ENCODE data around the gene VILL.

GRCh38 chr3:38027466-38028465 is 37.2 kb downstream of the VILL start:
- TF ChIP-seq CTCF (IDR thresholded peaks at IDR 0.05; ENCODE audit: low read length): no peak
- TF ChIP-seq EZH2phosphoT487 (IDR thresholded peaks at IDR 0.05; ENCODE audit: low read length): no peak
